Heart left ventricle (tissue), 16 donors: Measurements from ENCODE around the gene MYBPHL. TPM values are rescaled to one million over a fixed set of nuclear protein-coding genes. Genes with fewer than 3 reads are reported as not detected.

ENCODE experiments used
- ATAC-seq, 4 donors: fragments of 200-7000 bp; cut with Tn5 transposase; one replicate each; pipeline ENCODE4 v1.9.1; 2020 to 2022; ENCODE audit warnings: moderate library complexity in 4 of 4, mild to moderate bottlenecking in 3 of 4, moderate number of reproducible peaks in 1 of 4
- DNase-seq, 5 donors: peaks; one replicate each; pipeline ENCODE4 v3.0.0-alpha.2; 2020
- H3K27ac ChIP-seq, 12 donors: fragments of 200-600 bp; sonication (generic) in 4 of 12; one replicate each; pipeline versions ENCODE4 v1.5.0 to v1.8.0; 2016 to 2022; ENCODE audit warnings: mild to moderate bottlenecking in 2 of 12
- H3K27me3 ChIP-seq, 9 donors: fragments of 200-600 bp; sonication (generic) in 2 of 9; one replicate each; pipeline versions ENCODE4 v1.5.1 to v1.8.0; 2016 to 2022; ENCODE audit warnings: mild to moderate bottlenecking in 3 of 9
- H3K36me3 ChIP-seq, 9 donors: fragments of 200-600 bp; sonication (generic) in 2 of 9; one replicate each; pipeline versions ENCODE4 v1.5.0 to v1.8.0; 2018 to 2022; ENCODE audit warnings: mild to moderate bottlenecking in 2 of 9
- H3K4me1 ChIP-seq, 12 donors: fragments of 200-600 bp; sonication (generic) in 4 of 12; one replicate each; pipeline versions ENCODE4 v1.5.0 to v1.8.0; 2016 to 2022; ENCODE audit warnings: mild to moderate bottlenecking in 3 of 12
- H3K4me3 ChIP-seq, 12 donors: fragments of 200-600 bp; sonication (generic) in 4 of 12; one replicate each; pipeline versions ENCODE4 v1.5.0 to v1.8.0; 2017 to 2022; ENCODE audit warnings: mild to moderate bottlenecking in 9 of 12, moderate library complexity in 4 of 12
- H3K9me3 ChIP-seq, 12 donors: fragments of 200-600 bp; sonication (generic) in 4 of 12; one replicate each; pipeline versions ENCODE4 v1.5.0 to v1.8.0; 2016 to 2022; ENCODE audit warnings: mild to moderate bottlenecking in 1 of 12
- POLR2A ChIP-seq, 2 donors: fragments of 450-650 bp; IDR thresholded peaks; one replicate each; pipeline ENCODE4 v1.6.1; 2017; ENCODE audit warnings: antibody characterized with exemption in 2 of 2, mild to moderate bottlenecking in 2 of 2, moderate library complexity in 2 of 2
- WGBS, 4 donors: extraction: QIAGEN DNeasy Blood & Tissue Kit in 2 of 4; methylation state at CpG; one replicate each; pipeline versions ENCODE4 v1.1.5 to v1.1.7; 2013 to 2018; 5-methylcytosine and 5-hydroxymethylcytosine counted together
- intact Hi-C, 10 donors: fragments of 100-400 bp; cut with DNase I; formaldehyde crosslinking; loops; one replicate each; pipeline versions ENCODE4 v1.11.1 to v1.14.2; 2022
- polyA plus RNA-seq, 2 donors: library from polyadenylated mRNA; stranded (reverse); fragments of 200-250 nt; gene quantifications; one replicate each; pipeline ENCODE4 v1.2.3, GENCODE V29; 2013
- total RNA-seq, 9 donors: library from RNA; depleted of rRNA in 2 of 9; stranded (reverse); fragments of >200 nt in 2 of 9; fragmentation: NEBNext Ultra II Directional in 3 of 9; extraction: Animal tissue kit (Norgen Biotek cat#: 25700) in 3 of 9; gene quantifications; one replicate each; pipeline versions ENCODE4 v1.1.0 to v1.2.4, GENCODE V29; 2016 to 2023
- TF ChIP-seq, protein P1 (sequence below), 12 donors: fragments of 200-600 bp; sonication (generic) in 4 of 12; IDR thresholded peaks; one replicate each; pipeline versions ENCODE4 v1.5.0 to v1.8.0; 2018 to 2022; ENCODE audit warnings: antibody characterized with exemption in 12 of 12, mild to moderate bottlenecking in 5 of 12
- donor health status: ischemic (EF 13 %, LVEDD 7.1; RV severe dilation, severe dysfunction).
- donor health status: healthy with polysubstance abuse.
- donor health status: DM: no; HTN: yes; CAD: no.
- donor health status: DM: no; HTN: no; CAD: no.
- donor health status: ischemic (EF 25% LVEDD 6.9; RV normal size, moderate dysfunction).
- donor health status: ischemic (EF 25% LVEDD 5.7; RV mildly dilated, moderate dysfunction).
- donor health status: healthy.
- donor health status: DM: yes; HTN: yes; CAD: no.
- donor health status: ischemic (EF 35%, LVEDD 5.7; RV mildly dilated, moderate dysfunction).
- donor health status: nonischemic (EF 11% LVEDD 7.7; RV severe dilation, severe dysfunction).
- donor health status: DM: yes; HTN: yes; CAD: no.
- donor health status: PGD.
- donor health status: ischemic (EF 29% LVEDD 5.4; RV normal size, mild dysfunction).
- donor health status: nonischemic (EF 23%, LVEDD 6.1; RV moderate dilation, normal function).

The MYBPHL gene
- total and polyA plus RNA-seq, 11 donors, result 0.24 to 2.5 (median 0.53) TPM; not detected in 3

DNA sequence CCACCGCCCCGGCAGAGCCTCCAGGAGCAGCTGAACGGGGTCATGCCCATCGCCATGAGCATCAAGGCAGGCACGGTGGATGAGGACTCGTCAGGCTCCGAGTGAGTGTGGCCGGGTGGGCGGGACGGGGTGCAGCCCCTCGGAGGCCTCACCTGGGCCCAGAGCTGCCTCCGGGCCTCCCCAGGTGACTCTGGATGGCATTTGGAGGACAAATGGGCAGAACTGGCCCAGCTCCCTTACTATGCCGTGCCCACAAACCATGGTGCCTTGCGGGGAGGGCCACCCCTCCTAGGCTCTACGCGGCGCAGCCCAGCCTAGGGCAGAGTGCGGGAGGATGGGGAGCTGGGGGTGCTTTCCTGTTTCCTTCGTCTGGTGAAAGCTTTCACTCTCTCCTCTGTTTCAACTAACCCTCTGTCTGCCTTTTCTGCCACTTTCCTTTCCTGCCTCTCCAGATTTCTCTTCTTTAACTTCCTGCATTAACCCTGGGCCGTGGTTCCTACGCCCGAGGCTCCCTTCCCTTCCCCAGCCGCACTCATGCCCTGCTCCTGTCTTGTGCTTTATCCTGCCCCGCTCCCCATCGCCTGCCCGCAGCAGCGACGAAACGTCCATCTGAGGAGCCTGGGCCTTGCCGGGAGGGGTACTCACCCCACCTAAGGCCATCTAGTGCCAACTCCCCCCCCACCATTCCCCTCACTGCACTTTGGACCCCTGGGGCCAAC, 33.1 kb downstream of the MYBPHL start:
- no peaks in the 10 kb centered on the region for H3K9me3 ChIP-seq
- H3K4me3 ChIP-seq, result no peak overlapping the region
- ATAC-seq (no peak), DNase-seq (no peak)
- TF ChIP-seq, protein P1, sequence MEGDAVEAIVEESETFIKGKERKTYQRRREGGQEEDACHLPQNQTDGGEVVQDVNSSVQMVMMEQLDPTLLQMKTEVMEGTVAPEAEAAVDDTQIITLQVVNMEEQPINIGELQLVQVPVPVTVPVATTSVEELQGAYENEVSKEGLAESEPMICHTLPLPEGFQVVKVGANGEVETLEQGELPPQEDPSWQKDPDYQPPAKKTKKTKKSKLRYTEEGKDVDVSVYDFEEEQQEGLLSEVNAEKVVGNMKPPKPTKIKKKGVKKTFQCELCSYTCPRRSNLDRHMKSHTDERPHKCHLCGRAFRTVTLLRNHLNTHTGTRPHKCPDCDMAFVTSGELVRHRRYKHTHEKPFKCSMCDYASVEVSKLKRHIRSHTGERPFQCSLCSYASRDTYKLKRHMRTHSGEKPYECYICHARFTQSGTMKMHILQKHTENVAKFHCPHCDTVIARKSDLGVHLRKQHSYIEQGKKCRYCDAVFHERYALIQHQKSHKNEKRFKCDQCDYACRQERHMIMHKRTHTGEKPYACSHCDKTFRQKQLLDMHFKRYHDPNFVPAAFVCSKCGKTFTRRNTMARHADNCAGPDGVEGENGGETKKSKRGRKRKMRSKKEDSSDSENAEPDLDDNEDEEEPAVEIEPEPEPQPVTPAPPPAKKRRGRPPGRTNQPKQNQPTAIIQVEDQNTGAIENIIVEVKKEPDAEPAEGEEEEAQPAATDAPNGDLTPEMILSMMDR (IDR thresholded peaks at IDR 0.05), result no peak
- TF ChIP-seq POLR2A (IDR thresholded peaks at IDR 0.05), result no peak
- H3K27ac ChIP-seq, result no peak overlapping the region
- peaks cover 0 to 7% (median 1%) of the 10 kb centered on the region in 12 donors for H3K4me1 ChIP-seq
- intact Hi-C loops, result loop anchor here in 1 of 10 donors (10.0 kb wide), 1 partner anchor 261 kb away; the partner anchor contains the start of gene GPR61
- H3K36me3 ChIP-seq, result no peaks in the 10 kb centered on the region
- no peaks in the 10 kb centered on the region for H3K27me3 ChIP-seq
- WGBS, 4 donors, result 83 to 88% (median 86%) methylated on average over 20 to 30 of the region's 30 CpGs

DNA sequence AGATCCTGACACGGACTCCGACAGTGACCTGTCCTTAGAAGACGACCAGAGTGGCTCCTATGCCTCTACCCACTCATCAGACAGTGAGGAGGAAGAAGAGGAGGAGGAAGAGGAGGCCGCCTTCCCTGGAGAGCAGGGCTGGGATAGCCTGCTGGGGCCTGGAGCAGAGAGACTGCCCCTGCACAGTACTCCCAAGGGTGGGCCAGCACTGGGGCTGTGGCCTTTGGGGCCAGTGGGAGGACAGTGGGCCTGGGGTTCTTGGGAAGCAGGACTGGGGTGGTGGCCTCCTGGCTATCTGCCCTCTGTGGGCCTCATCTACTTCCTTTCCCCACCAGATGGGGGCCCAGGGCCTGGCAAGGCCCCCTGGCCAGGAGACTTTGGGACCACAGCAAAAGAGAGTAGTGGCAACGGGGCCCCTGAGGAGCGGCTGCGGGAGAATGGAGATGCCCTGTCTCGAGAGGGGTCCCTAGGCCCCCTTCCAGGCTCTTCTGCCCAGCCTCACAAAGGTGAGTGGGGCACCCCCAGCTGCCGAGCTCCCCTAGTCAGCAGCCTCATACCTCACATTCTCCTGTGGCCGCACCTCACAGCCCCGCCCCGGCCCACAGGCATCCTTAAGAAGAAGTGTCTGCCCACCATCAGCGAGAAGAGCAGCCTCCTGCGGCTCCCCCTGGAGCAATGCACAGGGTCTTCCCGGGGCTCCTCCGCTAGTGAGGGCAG, 33.8 kb downstream of the MYBPHL start:
- Histone ChIP-seq H3K36me3 (no peaks in the 10 kb centered on the region), H3K4me3 (no peak overlapping the region), H3K27ac (peak overlapping the region in 1 of 12 donors; percentile 11), H3K27me3 (no peaks in the 10 kb centered on the region), H3K9me3 (no peaks in the 10 kb centered on the region), H3K4me1 (peaks cover 0 to 7% (median 1%) of the 10 kb centered on the region in 12 donors)
- 83 to 90% (median 86%) methylated on average over 9 to 16 of the region's 16 CpGs for WGBS, 4 donors
- peak in 1 of 4 donors; percentile 19 for ATAC-seq
- DNase-seq, result no peak
- intact Hi-C loops, result loop anchor here in 1 of 10 donors (10.0 kb wide), 1 partner anchor 262 kb away; the partner anchor contains the start of gene GPR61
- TF ChIP-seq POLR2A (IDR thresholded peaks at IDR 0.05), result no peak
- TF ChIP-seq, protein P1 (IDR thresholded peaks at IDR 0.05), result no peak

- Histone ChIP-seq H3K27ac (no peak overlapping the region), H3K4me3 (no peak overlapping the region), H3K27me3 (no peaks in the 10 kb centered on the region), H3K9me3 (no peaks in the 10 kb centered on the region), H3K4me1 (peaks cover 0 to 3% (median under 1%) of the 10 kb centered on the region in 12 donors), H3K36me3 (no peaks in the 10 kb centered on the region)
- intact Hi-C loops, result loop anchor here in 1 of 10 donors (10.0 kb wide), 1 partner anchor 263 kb away; the partner anchor contains the start of gene GPR61
- TF ChIP-seq, protein P1 (IDR thresholded peaks at IDR 0.05), result no peak
- no peak for TF ChIP-seq POLR2A (IDR thresholded peaks at IDR 0.05)
- DNase-seq (peak in 2 of 5 donors; percentile 56 to 61), ATAC-seq (peak in 1 of 4 donors; percentile 16)
- 78 to 85% (median 81%) methylated on average over 12 to 13 of the region's 13 CpGs for WGBS, 4 donors
These were observed 34.6 kb downstream of the MYBPHL start for GRCh38 chr1:109272021-109272799.
